MCF 10A (cell line): Measurements from ENCODE around the gene EBI3. TPM values are rescaled to one million over a fixed set of nuclear protein-coding genes. Genes with fewer than 3 reads are reported as not detected.

Source experiments
- Bru-seq: library from RNA; stranded (reverse); fragments of 400-500 nt; gene quantifications from one replicate; lab custom pipeline; 2021; lab: Mats Ljungman, UMichigan
- BruChase-seq, 2 experiments: library from RNA; stranded (reverse); fragments of 400-500 nt; gene quantifications; one replicate each; lab custom pipeline; 2021; lab: Mats Ljungman, UMichigan
- BruUV-seq: library from RNA; stranded (reverse); fragments of 400-500 nt; replicated peaks from 2 replicates; lab custom pipeline; 2021; lab: Mats Ljungman, UMichigan
- CTCF ChIA-PET: fragments of 300-600 bp; sonication (Branson Sonifier 250); formaldehyde crosslinking; extraction: SDS; loops from one replicate; lab custom pipeline; 2021; ENCODE audit warnings: antibody characterized with exemption, inconsistent platforms; lab: Yijun Ruan, JAX
- POLR2A ChIA-PET: fragments of 300-600, 350-650 bp; sonication (Branson Sonifier 250); formaldehyde crosslinking; extraction: SDS; loops from one replicate; lab custom pipeline; 2020; ENCODE audit warnings: antibody characterized with exemption, inconsistent platforms; lab: Yijun Ruan, JAX
- DNase-seq: peaks from one replicate; pipeline ENCODE4 v3.0.0-alpha.2; 2018; ENCODE audit not compliant: unreplicated experiment
- H3K27ac Mint-ChIP-seq: one replicate; pipeline ENCODE4 v1.8.0; 2022; ENCODE audit warnings: mild to moderate bottlenecking, low read depth, mixed read lengths; ENCODE audit not compliant: unreplicated experiment
- H3K27me3 Mint-ChIP-seq: one replicate; pipeline ENCODE4 v1.8.0; 2022; ENCODE audit warnings: mixed read lengths; ENCODE audit not compliant: insufficient read depth, unreplicated experiment
- H3K36me3 Mint-ChIP-seq: one replicate; pipeline ENCODE4 v1.8.0; 2022; ENCODE audit warnings: mild to moderate bottlenecking, moderate library complexity, mixed read lengths; ENCODE audit not compliant: insufficient read depth, unreplicated experiment
- H3K4me1 Mint-ChIP-seq: one replicate; pipeline ENCODE4 v1.8.0; 2022; ENCODE audit warnings: mixed read lengths; ENCODE audit not compliant: insufficient read depth, unreplicated experiment
- H3K4me3 Mint-ChIP-seq: one replicate; pipeline ENCODE4 v1.8.0; 2022; ENCODE audit warnings: mild to moderate bottlenecking, moderate library complexity, mixed read lengths; ENCODE audit not compliant: unreplicated experiment
- H3K9me3 Mint-ChIP-seq: one replicate; pipeline ENCODE4 v1.8.0; 2022; ENCODE audit warnings: mixed read lengths; ENCODE audit not compliant: unreplicated experiment
- CTCF ChIP-seq: fragments of 200-600 bp; IDR thresholded peaks from one replicate; pipeline ENCODE4 v1.8.0; 2022; ENCODE audit warnings: antibody characterized with exemption, mild to moderate bottlenecking; ENCODE audit not compliant: unreplicated experiment
- intact Hi-C: fragments of 100-400 bp; cut with micrococcal nuclease; formaldehyde crosslinking; loops from 2 replicates; pipeline ENCODE4 v1.14.1; 2022
- long read RNA-seq: library from polyadenylated mRNA; stranded (forward); transcript quantifications from one replicate; pipeline ENCODE4 v2.0.0, GENCODE V29; 2022
- total RNA-seq: library from RNA; stranded (reverse); gene quantifications from 2 replicates; pipeline ENCODE4 v1.2.3, GENCODE V29; 2022

Gene EBI3
- 0.35 and 1.0 TPM in 2 replicates for total RNA-seq
- percentile 13 among the genes with signal in this experiment for Bru-seq, nascent RNA
- BruChase-seq, experiment 1, labeled RNA remaining after a 6-hour chase: percentile 13 among the genes with signal in this experiment
- BruChase-seq, experiment 2, labeled RNA remaining after a 2-hour chase: percentile 5 among the genes with signal in this experiment
- long read RNA-seq, partial matches to known transcripts: 0 of 1 reads
- long read RNA-seq, other reads (novel, unspliced or antisense): 0 of 1 reads

- Mint-ChIP-seq H3K4me3 (no peak within 1 kb of the TSS), H3K9me3 (no peaks in the 10 kb centered on the region), H3K36me3 (peaks cover 4% of the 10 kb centered on the region), H3K27me3 (no peaks in the 10 kb centered on the region), H3K27ac (no peak within 1 kb of the TSS), H3K4me1 (peaks cover 4% of the 10 kb centered on the region)
- intact Hi-C loops: no loop called here
- peak; percentile 37 for DNase-seq
- no TSS peak for BruUV-seq
- ChIA-PET CTCF (no interaction called here), POLR2A (no interaction called here)
- no peak for TF ChIP-seq CTCF
Observed at GRCh38 chr19:4229179-4229931, at the start of gene EBI3. EBI3 (plus strand) TSS chr19:4229523; CDS start chr19:4229551, 28 bp downstream.

GRCh38 chr19:4181053-4181508, 48.2 kb upstream of the EBI3 start:
- Mint-ChIP-seq H3K4me1 (peaks cover 18% of the 10 kb centered on the region), H3K4me3 (peak overlapping the region; percentile 100), H3K27me3 (no peaks in the 10 kb centered on the region), H3K27ac (no peak overlapping the region), H3K9me3 (no peaks in the 10 kb centered on the region), H3K36me3 (peaks cover 21% of the 10 kb centered on the region)
- no TSS peak for BruUV-seq
- intact Hi-C loops: no loop called here
- ChIA-PET CTCF (no interaction called here), POLR2A (no interaction called here)
- TF ChIP-seq CTCF: no peak
- DNase-seq: no peak

- Mint-ChIP-seq H3K4me1 (peaks cover 24% of the 10 kb centered on the region), H3K9me3 (no peaks in the 10 kb centered on the region), H3K4me3 (peak within 1 kb of the TSS; percentile 100), H3K36me3 (peaks cover 21% of the 10 kb centered on the region), H3K27ac (peak within 1 kb of the TSS; percentile 98), H3K27me3 (no peaks in the 10 kb centered on the region)
- DNase-seq: peak; percentile 93
- ChIA-PET CTCF (no interaction called here), POLR2A (no interaction called here)
- BruUV-seq: no TSS peak
- no peak for TF ChIP-seq CTCF
- intact Hi-C loops: no loop called here
Observed at GRCh38 chr19:4182084-4182810, 47.1 kb upstream of the EBI3 start, which contains the start of the genes ANKRD24 and SIRT6. ANKRD24 (plus strand) TSS chr19:4182689; CDS start chr19:4186426, 3,737 bp downstream. SIRT6 (minus strand) TSS chr19:4182563; CDS start chr19:4182539, 24 bp downstream.
